MV-4-11 (cell line): ENCODE results near the gene TSTD1.
"Not testable (repeated sequence)": the region's sequence is repeated elsewhere in the genome, so short reads cannot be mapped to it uniquely, and the experiment has no call there.

ENCODE experiments used
- DNase-seq: peaks from one replicate; lab custom pipeline; 2025; lab: John Stamatoyannopoulos, UW

The TSTD1 gene

DNA sequence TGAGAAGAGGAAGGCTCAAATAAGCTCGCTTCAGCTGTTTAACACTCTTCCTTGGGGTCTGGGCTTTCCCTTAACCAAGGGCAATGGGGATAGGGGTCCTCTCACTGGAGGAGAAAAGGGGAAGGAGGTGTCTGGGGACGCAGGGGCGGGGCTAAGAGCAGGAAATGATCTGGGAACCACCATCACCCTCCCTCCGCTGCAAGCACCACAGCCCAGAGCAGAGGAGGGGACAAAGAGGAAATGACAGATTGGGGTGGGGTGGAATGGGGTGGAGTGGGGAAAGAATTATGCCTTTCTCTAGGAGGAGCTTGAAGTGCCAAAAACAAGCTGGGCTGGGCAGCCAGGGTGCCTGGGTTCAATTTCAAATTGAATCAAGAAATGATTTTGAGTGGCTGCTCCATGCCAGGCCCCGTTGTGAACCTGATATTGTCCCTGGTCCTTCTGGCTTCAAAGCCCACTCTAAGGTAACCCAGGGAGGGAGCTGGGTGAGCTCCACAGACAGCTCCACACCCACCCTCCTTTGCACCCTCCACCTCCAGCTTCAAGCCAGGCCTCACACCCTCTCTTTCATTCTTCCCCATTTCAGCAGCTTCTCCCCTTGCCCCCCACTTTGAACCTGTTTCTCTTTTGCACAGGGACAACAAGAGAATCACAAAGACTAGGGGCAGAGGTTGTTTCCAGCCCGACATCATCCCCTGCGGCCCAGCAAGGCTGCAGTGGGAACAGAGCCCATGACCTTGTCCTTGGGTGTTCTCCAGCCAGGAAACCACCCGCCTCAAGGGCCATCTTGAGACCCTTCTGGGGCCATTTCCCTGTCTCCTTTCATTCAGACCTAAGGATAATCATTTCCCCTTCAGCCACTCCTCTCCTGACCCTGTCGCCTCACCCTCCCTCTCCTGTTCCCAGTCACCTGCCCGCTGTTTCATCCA, 29.8 kb upstream of the TSTD1 start:
- DNase-seq = peak; percentile 94

DNA sequence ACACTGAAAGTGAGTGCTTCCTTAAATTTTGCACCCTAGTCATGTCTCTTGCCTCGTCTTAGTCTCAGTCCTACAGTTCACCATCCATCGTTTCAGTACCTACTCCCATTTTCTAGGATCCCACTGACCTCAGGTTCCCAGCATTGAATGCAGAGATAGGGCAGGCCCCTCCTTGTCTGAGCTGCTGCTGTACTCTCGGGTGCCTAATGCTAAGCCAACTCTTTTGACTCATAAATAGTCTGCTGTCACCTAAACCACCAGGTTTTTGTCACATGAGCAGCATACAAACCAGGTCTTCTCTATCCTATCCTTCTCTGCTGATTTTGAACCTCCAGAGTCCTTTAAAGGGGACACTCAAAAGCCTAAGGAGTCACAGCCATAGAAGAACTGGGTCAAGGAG, 27.9 kb upstream of the TSTD1 start:
- DNase-seq = no peak

DNA sequence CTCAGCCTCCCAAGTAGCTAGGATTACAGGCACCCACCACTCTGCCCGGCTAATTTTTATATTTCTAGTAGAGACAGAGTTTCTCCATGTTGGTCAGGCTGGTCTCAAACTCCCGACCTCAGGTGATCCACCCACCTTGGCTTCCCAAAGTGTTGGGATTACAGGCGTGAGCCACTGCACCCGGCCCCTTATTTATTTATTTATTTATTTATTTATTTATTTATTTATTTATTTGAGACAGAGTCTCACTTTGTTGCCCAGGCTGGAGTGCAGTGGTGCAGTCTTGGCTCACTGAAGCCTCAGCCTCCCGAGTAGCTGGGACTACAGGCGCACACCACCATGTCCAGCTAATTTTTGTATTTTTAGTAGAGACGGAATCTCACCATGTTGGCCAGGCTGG, 26.9 kb upstream of the TSTD1 start:
- DNase-seq = not testable (repeated sequence)

DNA sequence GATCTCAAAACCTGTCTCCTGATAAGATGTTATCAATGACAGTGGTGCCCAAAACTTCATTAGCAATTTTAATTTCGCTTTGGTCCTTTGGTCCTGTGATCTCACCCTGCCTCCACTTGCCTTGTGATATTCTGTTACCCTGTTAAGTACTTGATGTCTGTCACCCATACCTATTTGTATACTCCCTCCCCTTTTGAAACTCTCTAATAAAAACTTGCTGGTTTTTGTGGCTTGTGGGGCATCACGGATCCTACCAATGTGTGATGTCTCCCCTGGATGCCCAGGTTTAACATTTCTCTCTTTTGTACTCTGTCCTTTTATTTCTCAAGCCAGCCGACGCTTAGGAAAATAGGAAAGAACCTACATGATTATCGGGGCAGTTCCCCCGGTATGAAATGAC, 25.2 kb upstream of the TSTD1 start:
- DNase-seq = not testable (repeated sequence)

DNA sequence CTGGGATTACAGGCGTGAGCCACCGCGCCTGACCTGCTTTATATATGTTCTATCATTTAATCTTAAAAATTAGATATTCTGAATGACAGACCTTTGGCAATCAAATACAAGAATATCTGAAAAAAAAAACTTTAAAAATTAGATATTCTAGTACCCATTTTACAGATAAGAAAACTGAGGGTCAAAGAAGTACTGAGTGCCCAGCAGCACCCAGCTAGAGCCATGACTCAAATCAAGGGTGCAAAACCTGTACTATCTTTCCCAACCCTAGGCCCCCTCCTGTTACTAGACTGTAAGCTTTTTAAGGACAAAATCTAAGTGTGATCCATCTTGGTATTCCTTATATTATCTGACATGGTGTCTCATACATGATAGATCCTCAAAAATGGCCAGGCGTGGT, 22.7 kb upstream of the TSTD1 start:
- no peak for DNase-seq

DNA sequence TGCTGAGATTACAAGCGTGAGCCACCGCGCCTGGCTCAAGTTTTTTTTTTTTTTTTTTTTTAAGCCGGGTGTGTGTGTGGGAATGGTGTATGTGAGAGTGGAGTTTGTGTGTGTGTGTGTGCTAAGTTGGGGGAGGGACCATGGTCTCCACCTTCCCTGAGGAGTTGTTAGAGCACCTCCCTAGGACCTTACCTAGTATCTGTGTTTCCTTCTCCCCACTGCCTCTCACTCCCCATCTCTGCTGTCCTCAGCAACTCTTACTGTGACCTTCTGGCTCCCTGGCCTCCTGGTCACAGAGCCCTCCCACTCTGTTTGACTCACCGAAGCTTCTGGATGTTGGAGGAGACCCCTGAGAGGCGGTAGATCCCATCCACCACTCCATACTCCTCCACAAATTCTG, 20.5 kb upstream of the TSTD1 start:
- no peak for DNase-seq

DNA sequence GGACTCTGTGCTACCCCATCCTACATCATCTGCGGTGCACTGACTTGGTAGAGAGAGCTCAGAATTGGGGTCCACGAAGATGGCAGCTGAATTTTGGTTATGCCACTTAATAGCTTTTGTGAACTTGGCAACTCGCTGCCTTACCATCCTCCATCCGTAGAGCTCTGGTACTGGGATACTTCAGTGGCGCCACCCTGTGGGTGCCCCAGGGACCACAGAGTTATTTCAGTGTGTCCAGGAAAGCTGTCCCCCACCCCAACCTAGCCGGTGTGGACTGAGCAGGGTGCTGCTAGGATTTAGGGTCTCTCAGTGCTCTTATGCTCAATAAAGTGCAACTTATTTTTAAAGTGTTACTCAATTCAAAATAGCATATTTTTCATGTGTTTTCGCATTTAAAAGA, 16.0 kb upstream of the TSTD1 start:
- no peak for DNase-seq

DNA sequence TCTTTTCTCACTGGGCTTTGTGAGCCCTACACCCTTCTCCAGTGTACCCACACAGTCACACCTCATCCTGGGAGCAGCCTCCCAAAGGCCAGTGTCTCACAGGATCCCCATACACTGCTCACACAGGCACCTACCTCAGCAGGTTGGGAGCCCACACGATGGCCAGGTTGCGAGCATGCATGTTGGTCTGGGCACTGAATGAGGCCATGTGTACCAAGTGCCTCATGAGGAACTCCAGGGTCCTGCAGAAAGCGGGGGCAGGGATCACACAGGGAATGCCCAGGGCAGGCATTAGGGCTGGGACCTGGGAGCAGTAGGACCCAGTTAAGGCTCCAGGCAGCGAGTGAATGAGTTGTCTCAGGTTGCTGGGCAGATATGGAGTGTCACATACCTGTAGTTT, 15.5 kb upstream of the TSTD1 start:
- DNase-seq = no peak

DNA sequence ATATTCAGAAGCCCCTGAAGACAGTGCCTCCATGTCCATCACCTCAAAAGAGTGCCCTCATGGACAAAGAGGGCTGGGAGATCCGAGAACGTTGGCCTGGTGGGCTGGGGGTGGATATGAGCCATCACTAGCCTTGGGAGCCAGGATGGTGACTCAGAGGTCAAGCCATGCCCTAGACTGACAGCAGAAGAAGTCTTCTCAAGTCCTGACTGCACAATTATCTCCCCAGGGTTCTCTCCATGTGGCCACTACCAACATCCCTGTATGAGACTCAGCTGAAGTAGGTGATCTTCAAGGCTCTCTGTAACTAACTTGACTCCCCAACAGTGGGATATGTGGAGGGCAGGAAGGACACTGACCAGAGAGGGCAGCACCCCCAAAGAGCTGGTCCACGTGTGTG, 14.1 kb upstream of the TSTD1 start:
- DNase-seq = no peak

DNA sequence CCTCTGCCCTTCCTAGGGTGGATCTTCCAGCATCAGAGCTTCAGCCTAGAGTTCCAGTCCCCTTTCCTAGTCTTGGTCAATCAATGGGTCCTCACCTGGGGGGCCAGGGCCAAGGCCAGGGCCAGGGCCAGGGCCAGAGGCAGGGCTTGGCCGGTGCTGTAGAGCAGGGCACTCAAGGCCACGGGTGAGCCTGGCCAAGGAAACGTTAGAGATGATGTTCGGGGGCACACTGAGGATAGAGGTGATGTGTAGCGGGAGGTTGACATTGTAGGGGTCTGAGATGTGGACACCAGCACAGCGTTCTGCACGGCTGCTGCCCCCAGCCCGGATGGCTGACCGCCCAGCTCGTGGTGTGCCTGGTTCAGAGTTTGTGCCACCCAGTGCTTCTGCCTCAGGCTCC, 12.5 kb upstream of the TSTD1 start:
- DNase-seq = no peak

DNA sequence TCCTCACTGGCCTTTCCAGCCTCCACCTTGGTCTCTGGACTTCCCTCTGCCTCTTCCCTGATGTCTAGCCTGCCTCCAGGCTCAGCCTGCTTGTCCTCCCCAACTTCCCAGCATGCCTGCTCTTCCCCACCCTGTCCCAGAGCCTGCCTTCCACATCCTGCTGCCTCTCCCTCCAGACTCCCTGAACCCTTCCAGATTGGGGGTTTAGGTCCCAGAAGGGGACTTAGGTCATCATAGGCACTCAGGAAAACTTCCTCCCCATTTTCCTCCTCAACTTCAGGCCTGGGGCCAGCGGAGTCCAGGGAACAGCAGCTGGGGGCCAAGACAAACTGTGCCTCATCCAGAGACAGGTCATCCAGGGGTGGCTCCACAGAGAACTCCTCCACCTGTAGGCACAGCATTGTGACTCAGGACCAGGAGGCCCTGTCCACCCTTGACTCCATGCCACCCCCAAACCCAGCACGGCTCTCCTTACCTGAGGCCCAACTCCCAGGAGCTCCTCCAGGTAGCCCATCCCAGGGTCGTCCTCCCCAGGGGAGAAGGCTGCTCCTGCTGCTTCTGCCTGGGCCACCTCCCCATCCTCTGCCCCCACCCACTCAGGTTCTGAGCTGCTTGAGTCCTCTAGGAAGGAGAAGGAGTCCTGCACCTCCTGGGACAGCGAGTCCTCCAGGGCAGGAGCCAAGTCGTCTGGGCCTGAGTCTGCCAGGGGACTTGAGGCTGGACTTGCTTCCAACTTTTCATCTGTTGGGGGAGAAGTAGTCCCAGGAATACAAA, 10.4 kb upstream of the TSTD1 start:
- DNase-seq = no peak

DNA sequence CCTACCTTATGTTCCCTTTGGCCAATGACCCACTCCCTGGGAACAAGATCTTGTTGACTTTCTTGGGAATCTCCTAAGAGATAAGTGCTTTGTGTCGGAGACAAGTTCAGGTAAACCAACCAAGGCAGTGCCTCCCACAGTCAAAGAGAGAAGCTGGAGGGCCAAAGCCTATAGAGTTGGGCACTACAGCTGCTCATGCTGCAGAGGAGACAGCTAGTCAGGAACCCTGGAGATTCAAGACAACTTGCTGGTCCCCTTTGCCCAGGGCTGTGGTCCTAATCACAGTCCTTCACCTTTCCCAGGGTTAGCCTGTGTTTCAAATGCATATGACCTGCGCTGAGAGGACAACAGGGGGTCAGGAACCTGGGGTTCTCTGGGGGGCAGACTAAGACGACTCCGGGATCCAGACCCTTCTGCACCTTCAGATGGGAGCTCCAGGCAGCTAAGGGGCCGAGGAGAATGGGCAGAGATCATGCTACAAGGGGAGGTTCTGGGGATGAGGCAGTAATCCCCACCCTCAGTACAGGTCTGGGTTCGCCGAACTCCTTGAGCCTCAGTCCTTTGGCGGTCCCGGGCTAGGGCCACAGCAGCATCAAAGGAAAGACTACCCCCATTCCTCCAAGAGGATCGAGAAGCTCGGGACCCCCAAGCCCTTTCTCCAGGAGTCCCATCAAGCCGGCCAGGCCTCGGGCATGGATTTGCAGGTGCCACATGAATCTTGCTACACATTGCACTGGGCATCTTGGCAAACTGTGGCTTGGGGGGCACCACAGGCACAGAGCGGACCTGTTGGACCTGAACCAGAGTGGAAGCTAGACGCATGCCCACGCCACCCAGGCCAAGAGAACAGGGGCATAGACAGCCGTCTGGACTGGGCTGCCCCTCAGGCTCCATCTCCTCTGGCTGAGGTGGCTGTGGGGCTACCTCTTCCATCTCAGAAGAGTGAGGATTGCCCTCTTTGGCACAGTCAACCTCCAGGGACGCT, 9.0 kb upstream of the TSTD1 start:
- no peak for DNase-seq

DNA sequence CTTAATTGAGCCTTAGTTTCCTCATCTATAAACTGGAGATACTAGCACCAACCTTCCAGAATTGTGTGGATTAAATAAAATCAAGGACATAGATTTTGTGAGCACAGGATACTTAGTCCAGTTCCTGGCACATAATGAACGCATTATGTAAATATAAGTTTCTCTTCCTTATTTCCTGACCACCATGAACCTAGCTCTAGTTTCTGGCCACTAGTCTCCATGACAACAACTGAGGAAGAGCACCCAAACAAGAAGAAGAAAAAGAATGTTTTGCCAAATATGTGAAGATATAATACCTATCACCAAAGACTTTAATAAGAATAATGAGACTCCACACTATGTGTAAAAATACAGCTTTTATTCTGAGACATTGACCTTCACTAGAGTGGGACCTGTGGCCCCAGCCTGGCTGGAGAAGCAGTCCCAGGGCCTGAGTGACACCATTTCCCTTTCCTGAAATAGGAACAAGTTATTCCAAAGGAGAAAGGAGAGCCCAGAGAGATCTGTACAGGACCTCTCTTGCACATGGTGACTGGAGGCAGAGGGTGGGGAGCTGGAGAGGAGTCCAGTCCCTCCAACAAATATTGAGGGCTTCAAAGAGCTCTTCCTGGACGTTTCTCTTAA, 8.0 kb upstream of the TSTD1 start:
- peak; percentile 94 for DNase-seq

DNA sequence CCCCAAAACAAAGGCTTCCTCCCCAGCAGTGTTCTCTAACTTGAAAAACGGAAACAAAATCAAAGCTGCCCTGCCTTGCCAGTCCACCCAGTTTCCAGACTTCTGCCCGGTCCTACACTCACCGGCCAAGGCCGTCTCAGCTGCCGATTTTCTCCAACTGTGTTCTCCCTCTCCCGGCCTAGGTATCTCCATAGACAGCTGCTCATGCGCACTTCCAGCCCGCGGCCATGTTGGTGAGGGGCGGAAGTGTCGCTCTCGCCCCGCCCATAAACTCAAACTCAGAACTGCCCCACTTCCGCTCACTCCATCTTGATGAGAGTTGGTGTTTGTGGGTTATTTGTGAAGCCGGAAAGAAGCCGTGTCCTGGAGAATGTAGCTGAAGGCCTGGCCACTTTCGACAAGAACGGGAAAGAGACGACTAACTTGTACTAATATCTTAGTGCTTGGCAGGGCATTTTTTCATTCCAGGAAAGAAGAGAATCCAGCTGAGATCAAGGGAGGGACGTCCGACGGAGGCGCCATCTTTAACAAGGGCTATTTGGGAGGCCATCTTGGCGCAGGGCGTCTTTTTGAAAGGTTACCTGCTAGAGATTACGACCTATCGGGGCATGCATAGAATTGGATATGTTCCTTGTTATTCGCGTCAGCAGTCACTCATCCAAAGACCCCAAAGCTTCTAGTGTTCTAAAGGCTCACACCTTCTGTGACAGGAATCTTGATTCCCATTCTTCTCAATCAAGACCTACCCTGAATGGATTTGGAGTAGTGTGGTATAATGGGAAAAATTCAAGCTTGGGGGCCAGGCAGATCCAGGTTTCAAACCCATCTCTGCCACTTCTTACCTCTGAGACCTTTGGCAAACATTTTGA, 7.2 kb upstream of the TSTD1 start, which contains the start of gene USF1:
Gene USF1, minus strand, starts transcription at position 242 of the 869 bp plus-strand sequence. CDS start 2,702 bp downstream, outside the sequence.
- peak; percentile 94 for DNase-seq

DNA sequence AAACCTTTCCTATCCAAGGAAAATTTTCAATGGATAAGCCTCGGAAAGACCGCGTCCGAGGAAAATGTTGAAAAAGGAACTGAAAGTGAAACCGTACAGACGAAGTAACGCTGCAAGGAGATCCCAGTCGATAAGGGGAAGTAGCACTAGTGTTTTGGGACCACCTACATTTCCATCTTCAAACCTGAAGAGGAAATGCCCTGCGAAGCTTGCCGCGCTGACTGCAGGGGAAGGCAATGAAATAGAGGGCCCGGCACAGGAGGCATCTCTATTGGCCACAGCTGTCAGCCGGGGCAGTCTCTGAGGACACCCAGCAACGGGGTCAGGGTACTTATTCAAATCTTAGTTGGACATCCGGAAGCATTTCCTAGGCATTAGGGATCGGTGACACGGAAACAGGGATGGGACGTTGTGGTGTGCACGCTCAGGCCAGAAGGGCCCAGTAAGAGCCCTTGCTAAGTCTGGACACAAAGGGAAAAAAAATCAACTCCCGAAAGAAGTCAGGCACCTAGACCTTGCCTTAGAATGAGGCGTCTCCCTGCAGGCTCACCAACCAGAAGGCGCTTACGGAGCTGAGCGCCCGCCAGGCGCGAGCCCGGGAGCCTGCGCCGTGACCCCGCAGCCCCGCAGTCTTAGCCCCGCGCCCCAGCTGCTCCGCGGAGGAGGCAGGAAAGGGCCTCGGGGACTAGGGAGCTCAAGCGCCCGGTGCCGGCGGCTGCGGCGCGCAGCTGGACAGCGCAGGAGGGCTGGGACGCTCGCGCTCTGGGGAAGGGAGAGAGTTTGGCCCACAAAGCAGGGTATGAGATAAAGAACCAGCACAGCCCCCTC, 6.4 kb upstream of the TSTD1 start:
- peak; percentile 98 for DNase-seq

DNA sequence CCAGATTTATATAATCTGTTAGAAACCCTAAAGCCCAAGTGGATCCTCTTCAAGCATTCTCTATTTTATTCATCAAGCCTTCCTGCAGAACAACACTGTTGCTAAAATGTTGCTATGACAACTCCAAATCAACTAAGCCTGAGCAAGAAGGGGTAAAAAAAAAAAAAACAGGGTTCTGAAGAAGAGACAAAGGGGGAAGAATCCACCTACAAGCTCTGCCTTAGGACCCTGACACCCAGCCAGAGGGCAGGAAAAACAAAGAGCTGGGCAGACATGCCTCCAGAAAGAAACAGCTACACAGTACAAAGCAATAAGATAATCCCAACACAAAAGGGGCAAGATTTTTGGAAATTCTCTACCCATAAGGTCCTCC, 5.8 kb upstream of the TSTD1 start:
- no peak for DNase-seq

DNA sequence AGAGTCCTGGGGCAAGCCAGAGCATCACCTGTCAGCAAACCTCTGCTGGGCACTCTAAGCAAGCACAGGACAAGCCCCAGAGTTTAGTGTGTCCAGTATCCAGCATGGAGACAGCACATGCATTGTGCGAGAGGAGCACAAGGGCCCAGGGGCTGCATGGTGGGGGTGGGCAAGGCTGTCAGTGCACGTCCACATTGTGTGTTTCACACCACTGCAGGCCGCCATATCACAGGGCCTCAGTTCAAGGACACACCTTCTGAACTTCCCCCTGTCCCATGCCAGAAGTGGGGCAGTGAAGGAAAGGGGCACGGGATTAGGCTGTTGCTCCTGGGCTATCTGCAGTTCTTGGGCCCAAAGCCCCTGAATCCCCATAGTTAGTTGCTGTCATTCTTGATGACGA, 782 bp upstream of the TSTD1 start:
- DNase-seq = no peak

DNA sequence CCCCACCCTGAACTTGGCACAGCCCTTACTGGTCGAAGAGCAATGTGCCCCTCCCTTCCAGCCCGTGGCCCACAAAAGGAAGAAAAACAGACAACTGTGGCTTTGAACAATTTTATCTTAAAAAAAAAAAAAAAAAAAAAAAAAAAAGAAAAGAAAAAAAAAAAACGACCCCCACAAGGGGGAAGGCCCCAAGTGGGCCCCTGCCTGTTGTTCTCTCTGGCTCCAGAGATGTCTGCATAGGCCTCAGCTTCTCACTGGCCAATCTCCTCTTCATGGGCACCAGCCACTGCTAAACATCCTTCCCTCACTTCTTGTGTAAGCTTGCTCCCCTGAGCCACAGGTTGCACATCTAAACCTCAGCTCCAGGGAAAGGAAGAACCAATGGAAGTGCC, 386 bp upstream of the TSTD1 start:
- no peak for DNase-seq

DNA sequence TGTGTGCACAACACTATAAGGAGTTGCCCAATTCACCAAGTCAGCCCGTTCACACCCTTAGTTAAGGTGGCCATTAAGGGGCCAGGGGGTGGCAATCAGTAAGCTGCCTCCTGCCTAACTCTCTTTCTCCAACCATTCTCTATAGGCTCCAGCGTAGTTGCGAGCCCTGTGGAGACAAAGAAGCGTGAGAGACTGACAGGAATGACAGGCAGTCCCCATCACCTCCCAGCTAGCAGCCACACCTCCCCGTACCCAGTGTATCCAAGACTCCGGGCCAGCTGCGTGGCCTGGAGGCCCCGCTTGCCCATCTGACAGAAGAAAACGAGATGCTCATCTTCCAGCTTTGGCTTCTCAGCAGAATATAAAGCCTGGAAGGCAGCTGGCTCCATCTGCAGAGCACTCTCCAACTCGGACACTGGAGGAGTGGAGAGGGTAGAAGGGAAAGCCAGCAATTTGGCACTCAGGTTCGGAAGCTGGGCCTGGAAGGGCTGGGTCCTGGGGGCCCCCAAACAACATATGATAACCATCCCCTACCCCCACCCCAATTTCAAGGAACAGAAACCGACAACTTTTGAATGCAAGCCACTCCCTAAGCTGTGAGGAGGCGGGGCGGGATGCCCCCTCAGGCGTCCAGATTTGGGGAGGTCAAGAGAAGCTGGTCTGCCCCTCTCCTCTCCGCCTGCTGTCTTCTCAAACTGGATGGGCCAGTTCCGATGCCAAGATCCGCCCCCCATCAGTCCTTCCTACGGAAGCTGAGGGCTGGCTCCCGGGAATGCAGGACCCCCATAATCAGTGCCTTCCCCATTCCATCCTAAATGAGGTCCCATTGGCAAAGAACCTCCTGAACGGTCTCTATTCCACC, 872 bp downstream of the TSTD1 start:
- no peak for DNase-seq
